HG02981 (cell line): ENCODE results near the gene FABP3.

Experiments
- ATAC-seq: cut with Tn5 transposase; IDR thresholded peaks from one replicate; pipeline ENCODE4 v1.9.1; 2021; ENCODE audit warnings: mild to moderate bottlenecking, moderate library complexity; ENCODE audit not compliant: unreplicated experiment

Gene FABP3

DNA sequence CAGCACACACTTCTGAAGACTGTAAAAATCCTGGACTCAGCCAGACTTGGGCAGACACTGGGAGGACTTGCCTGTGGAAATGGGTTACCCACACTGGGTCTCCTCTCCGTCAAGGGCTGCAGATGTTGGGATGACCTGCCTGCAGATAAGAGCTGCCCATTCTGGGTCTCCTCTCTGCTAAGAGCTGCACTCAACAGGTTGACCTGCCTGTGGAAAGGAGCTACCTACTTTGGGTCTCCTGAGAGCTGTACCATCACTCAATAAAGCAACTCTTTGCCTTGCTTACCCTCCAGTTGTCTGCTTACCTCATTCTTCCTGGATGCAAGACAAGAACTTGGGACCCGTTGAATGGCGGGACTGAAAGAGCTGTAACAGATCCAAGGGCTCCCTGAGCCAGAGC is 47.9 kb downstream of the FABP3 start:
- no peak for ATAC-seq

- ATAC-seq: no peak
Measured at GRCh38 chr1:31324093-31324492, 48.8 kb downstream of the FABP3 start.

DNA sequence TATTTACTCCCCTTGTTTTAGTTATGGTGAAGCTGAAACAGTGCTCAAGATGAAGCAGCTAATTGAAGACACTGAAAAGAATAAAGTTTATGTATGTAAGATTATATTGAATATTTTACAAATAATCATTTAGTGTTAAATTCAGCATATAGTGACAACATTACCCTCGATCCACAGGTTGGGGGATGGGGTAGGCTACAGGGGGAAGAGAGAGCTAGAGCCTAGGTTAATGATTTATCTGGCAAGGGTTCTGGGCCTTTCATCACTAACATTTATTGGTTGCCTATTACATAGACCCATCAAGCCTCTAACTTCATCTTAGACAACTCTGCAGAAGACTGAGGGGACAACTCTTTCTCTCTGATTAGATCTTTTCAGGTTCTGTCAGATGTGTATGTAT is 54.7 kb downstream of the FABP3 start:
- ATAC-seq: no peak

- ATAC-seq: no peak
Measured at GRCh38 chr1:31315902-31316301, 57.0 kb downstream of the FABP3 start.
